PC-3 (cell line): Measurements from ENCODE around the gene GDNF. TPM values are rescaled to one million over a fixed set of nuclear protein-coding genes. Genes with fewer than 3 reads are reported as not detected.

ENCODE experiments used
- ATAC-seq: fragments of 200-7000 bp; cut with Tn5 transposase; 2 replicates; pipeline ENCODE4 v1.9.1; 2020; ENCODE audit warnings: mild to moderate bottlenecking, moderate library complexity
- BruUV-seq: library from RNA; stranded (reverse); fragments of 400-500 nt; replicated peaks from 2 replicates; lab custom pipeline; 2021; lab: Mats Ljungman, UMichigan
- CTCF ChIA-PET: fragments of 300-600 bp; sonication (Branson Sonifier 250); formaldehyde crosslinking; loops from one replicate; lab custom pipeline; 2022; ENCODE audit warnings: antibody characterized with exemption; lab: Charles Lee
- POLR2A ChIA-PET: fragments of 300-600 bp; sonication (Branson Sonifier 250); formaldehyde crosslinking; loops from one replicate; lab custom pipeline; 2022; ENCODE audit warnings: antibody characterized with exemption; ENCODE audit not compliant: unreplicated experiment; lab: Charles Lee
- DNase-seq: peaks from one replicate; pipeline ENCODE4 v3.0.0-alpha.2; 2015
- H2AFZ ChIP-seq: fragments of 300-600 bp; sonication (generic); 2 replicates; pipeline ENCODE4 v1.6.0; 2016; ENCODE audit warnings: antibody characterized with exemption, low read length
- H3F3A ChIP-seq: fragments of 300-600 bp; sonication (generic); one replicate; pipeline ENCODE4 v1.6.0; 2017; ENCODE audit warnings: antibody characterized with exemption, low read length, control low read depth, mild to moderate bottlenecking; ENCODE audit not compliant: unreplicated experiment
- H3K27ac ChIP-seq: fragments of 300-600 bp; sonication (generic); 2 replicates; pipeline ENCODE4 v1.5.1; 2016; ENCODE audit warnings: mild to moderate bottlenecking, low read length
- H3K27me3 ChIP-seq: fragments of 300-600 bp; sonication (generic); 2 replicates; pipeline ENCODE4 v1.6.1; 2016; ENCODE audit warnings: low read length, mixed read lengths
- H3K36me3 ChIP-seq: fragments of 300-600 bp; sonication (generic); 2 replicates; pipeline ENCODE4 v1.6.1; 2016; ENCODE audit warnings: low read depth, mixed run types, low read length, mixed read lengths
- H3K4me1 ChIP-seq: fragments of 300-600 bp; sonication (generic); 2 replicates; pipeline ENCODE4 v1.5.1; 2016; ENCODE audit warnings: low read length; ENCODE audit not compliant: insufficient read depth
- H3K4me2 ChIP-seq: fragments of 300-600 bp; sonication (generic); 2 replicates; pipeline ENCODE4 v1.6.0; 2016; ENCODE audit warnings: low read length
- H3K4me3 ChIP-seq: fragments of 300-600 bp; sonication (generic); 2 replicates; pipeline ENCODE4 v1.5.1; 2016; ENCODE audit warnings: mild to moderate bottlenecking, low read length, mixed read lengths
- H3K79me2 ChIP-seq: fragments of 300-600 bp; sonication (generic); 2 replicates; pipeline ENCODE4 v1.6.1; 2017; ENCODE audit warnings: low read length, mixed read lengths
- H3K9ac ChIP-seq: fragments of 300-600 bp; sonication (generic); 2 replicates; pipeline ENCODE4 v1.6.0; 2016; ENCODE audit warnings: mild to moderate bottlenecking, low read length
- H3K9me2 ChIP-seq: fragments of 300-600 bp; sonication (generic); replicated peaks from 2 replicates; pipeline ENCODE4 v1.6.1; 2016; ENCODE audit warnings: mixed run types, low read length, mixed read lengths
- H3K9me3 ChIP-seq: fragments of 300-600 bp; sonication (generic); 2 replicates; pipeline ENCODE4 v1.6.1; 2016; ENCODE audit warnings: low read length, mixed read lengths
- H4K20me1 ChIP-seq: fragments of 300-600 bp; sonication (generic); 2 replicates; pipeline ENCODE4 v1.6.1; 2016; ENCODE audit warnings: low read length, mixed read lengths
- CTCF ChIP-seq: fragments of 300-600 bp; sonication (generic); conservative IDR thresholded peaks from 2 replicates; pipeline ENCODE4 v1.5.1; 2017; ENCODE audit warnings: antibody characterized with exemption, low read depth, mild to moderate bottlenecking, low read length
- EZH2 ChIP-seq: fragments of 300-600 bp; sonication (generic); IDR thresholded peaks from one replicate; pipeline ENCODE4 v1.6.1; 2017; ENCODE audit warnings: antibody characterized with exemption, mild to moderate bottlenecking, low read length; ENCODE audit not compliant: unreplicated experiment
- EZH2phosphoT487 ChIP-seq: fragments of 300-600 bp; sonication (generic); IDR thresholded peaks from 2 replicates; pipeline ENCODE4 v1.6.1; 2018; ENCODE audit warnings: mild to moderate bottlenecking, antibody characterized with exemption, low read length, borderline replicate concordance
- intact Hi-C: fragments of 100-400 bp; cut with micrococcal nuclease; formaldehyde crosslinking; loops from 2 replicates; pipeline ENCODE4 v1.9.0; 2023
- total RNA-seq: library from RNA; depleted of rRNA; stranded (reverse); fragments of >200 nt; gene quantifications from 2 replicates; pipeline ENCODE4 v1.2.3, GENCODE V29; 2014

The GDNF gene
- total RNA-seq, 1 experiment from 2014 or later, result not detected

GRCh38 chr5:37849641-37850040 is 9.8 kb upstream of the GDNF start:
- ATAC-seq (no peak), DNase-seq (no peak)
- H3K4me1 ChIP-seq, result no peaks in the 10 kb centered on the region
- ChIA-PET POLR2A (no interaction called here), CTCF (no interaction called here)
- H2AFZ ChIP-seq, result no peak overlapping the region
- H3K27me3 ChIP-seq, result peaks cover 40% of the 10 kb centered on the region
- H3K4me3 ChIP-seq, result no peak overlapping the region
- H3K9me2 ChIP-seq, result no peaks in the 10 kb centered on the region
- no peak overlapping the region for H3K4me2 ChIP-seq
- no peak overlapping the region for H3K9ac ChIP-seq
- H3K9me3 ChIP-seq, result no peaks in the 10 kb centered on the region
- no peaks in the 10 kb centered on the region for H3K79me2 ChIP-seq
- H4K20me1 ChIP-seq, result no peaks in the 10 kb centered on the region
- no peaks in the 10 kb centered on the region for H3F3A ChIP-seq
- H3K36me3 ChIP-seq, result no peaks in the 10 kb centered on the region
- TF ChIP-seq EZH2 (no peak), EZH2phosphoT487 (no peak), CTCF (no peak)
- intact Hi-C loops, result no loop called here
- no peak overlapping the region for H3K27ac ChIP-seq
- no TSS peak for BruUV-seq

- Histone ChIP-seq H3K4me1 (no peaks in the 10 kb centered on the region), H3K9me2 (no peaks in the 10 kb centered on the region), H3K27me3 (peaks cover 48% of the 10 kb centered on the region), H2AFZ (no peak overlapping the region), H3K36me3 (no peaks in the 10 kb centered on the region), H3K4me3 (no peak overlapping the region), H3K9me3 (no peaks in the 10 kb centered on the region), H3K9ac (no peak overlapping the region), H3K79me2 (no peaks in the 10 kb centered on the region), H3K4me2 (no peak overlapping the region), H4K20me1 (no peaks in the 10 kb centered on the region), H3F3A (no peaks in the 10 kb centered on the region), H3K27ac (no peak overlapping the region)
- no TSS peak for BruUV-seq
- ChIA-PET CTCF (no interaction called here), POLR2A (no interaction called here)
- intact Hi-C loops, result no loop called here
- ATAC-seq, result no peak
- TF ChIP-seq EZH2phosphoT487 (no peak), CTCF (no peak), EZH2 (no peak)
- DNase-seq, result peak; percentile 13
Measured at GRCh38 chr5:37847978-37848425, 8.2 kb upstream of the GDNF start.

GRCh38 chr5:37846786-37847310 is 7.0 kb upstream of the GDNF start:
- Histone ChIP-seq H3K79me2 (no peaks in the 10 kb centered on the region), H3K4me2 (no peak overlapping the region), H3K9me3 (no peaks in the 10 kb centered on the region), H3K4me3 (no peak overlapping the region), H4K20me1 (no peaks in the 10 kb centered on the region), H3K9ac (no peak overlapping the region), H3K4me1 (no peaks in the 10 kb centered on the region), H3K27me3 (peaks cover 47% of the 10 kb centered on the region), H2AFZ (no peak overlapping the region), H3F3A (no peaks in the 10 kb centered on the region), H3K36me3 (no peaks in the 10 kb centered on the region), H3K27ac (no peak overlapping the region), H3K9me2 (no peaks in the 10 kb centered on the region)
- DNase-seq, result no peak
- no TSS peak for BruUV-seq
- no peak for TF ChIP-seq CTCF
- no peak for TF ChIP-seq EZH2
- no peak for TF ChIP-seq EZH2phosphoT487
- no peak for ATAC-seq
- intact Hi-C loops, result no loop called here
- POLR2A ChIA-PET, result no interaction called here
- CTCF ChIA-PET, result no interaction called here
